H1 (cell line): ENCODE data around the gene TNS3. TPM values are rescaled to one million over a fixed set of nuclear protein-coding genes. Genes with fewer than 3 reads are reported as not detected.

Experiments
- CTCF ChIA-PET: fragments of 300-600 bp; sonication (Branson Sonifier 250); formaldehyde crosslinking; loops from one replicate; lab custom pipeline; 2021; ENCODE audit not compliant: partially characterized antibody; lab: Charles Lee
- POLR2A ChIA-PET: fragments of 300-600 bp; sonication (Branson Sonifier 250); formaldehyde crosslinking; loops from one replicate; lab custom pipeline; 2021; ENCODE audit warnings: inconsistent platforms; ENCODE audit not compliant: partially characterized antibody; lab: Charles Lee
- DNase-seq, 2 experiments: peaks; one replicate each; pipeline versions ENCODE4 v3.0.0 to v3.0.0-alpha.2; 2010 to 2022; ENCODE audit warnings: low spot score in 2 of 2, low read depth in 1 of 2, mixed read lengths in 1 of 2
- FAIRE-seq: peaks from 2 replicates; lab custom pipeline; 2011; peaks lifted over from hg19 to GRCh38; lab: Jason Lieb, UNC
- H2AFZ ChIP-seq: 2 replicates; pipeline ENCODE4 v1.8.1; 2012; ENCODE audit warnings: low read length, inconsistent platforms
- H2AK5ac ChIP-seq: 2 replicates; pipeline ENCODE4 v1.6.1; 2013; ENCODE audit warnings: low read depth, low read length
- H2BK120ac ChIP-seq: replicated peaks from 2 replicates; pipeline ENCODE3; 2013; ENCODE audit warnings: low read depth, low read length, inconsistent platforms
- H2BK12ac ChIP-seq: 2 replicates; pipeline ENCODE4 v1.6.1; 2013; ENCODE audit warnings: low read depth, low read length
- H2BK15ac ChIP-seq: 2 replicates; pipeline ENCODE4 v1.6.1; 2013; ENCODE audit warnings: low read length
- H2BK20ac ChIP-seq: 2 replicates; pipeline ENCODE4 v1.6.1; 2013; ENCODE audit warnings: low read length
- H2BK5ac ChIP-seq: 2 replicates; pipeline ENCODE4 v1.6.1; 2013; ENCODE audit warnings: low read depth, low read length
- H3K14ac ChIP-seq: 2 replicates; pipeline ENCODE4 v1.6.1; 2013; ENCODE audit warnings: inconsistent platforms; ENCODE audit not compliant: insufficient read length
- H3K18ac ChIP-seq: 2 replicates; pipeline ENCODE4 v1.6.1; 2013; ENCODE audit warnings: low read length; ENCODE audit errors: extremely low read depth
- H3K23ac ChIP-seq: 2 replicates; pipeline ENCODE4 v1.6.1; 2013; ENCODE audit warnings: inconsistent platforms; ENCODE audit not compliant: insufficient read length
- H3K23me2 ChIP-seq: 2 replicates; pipeline ENCODE4 v1.6.1; 2013; ENCODE audit warnings: low read depth, low read length
- H3K27ac ChIP-seq: 2 replicates; pipeline ENCODE4 v1.6.1; 2011; ENCODE audit warnings: low read depth, low read length, inconsistent platforms
- H3K27me3 ChIP-seq, 4 experiments: replicated peaks in 1 of 4; 1 replicate in 1 of 4; 2 replicates in 3 of 4; pipeline versions ENCODE4 v1.6.1 to v1.8.1; 2011 to 2013; ENCODE audit warnings: low read length in 3 of 4, mild to moderate bottlenecking in 3 of 4, inconsistent platforms in 2 of 4, mixed read lengths in 2 of 4, moderate library complexity in 1 of 4; ENCODE audit not compliant: control insufficient read depth in 3 of 4, insufficient read depth in 3 of 4; ENCODE audit errors: extremely low read depth in 1 of 4
- H3K36me3 ChIP-seq, 4 experiments: 2 replicates each; pipeline versions ENCODE4 v1.6.1 to v1.8.1; 2011 to 2013; ENCODE audit warnings: mild to moderate bottlenecking in 4 of 4, low read length in 3 of 4, moderate library complexity in 2 of 4, control low read depth in 1 of 4, inconsistent platforms in 1 of 4; ENCODE audit not compliant: insufficient read depth in 4 of 4, control insufficient read depth in 2 of 4
- H3K4ac ChIP-seq: replicated peaks from 2 replicates; pipeline ENCODE3; 2013; ENCODE audit warnings: low read length, low read depth, mixed read lengths, inconsistent platforms; ENCODE audit not compliant: insufficient read length
- H3K4me1 ChIP-seq, 4 experiments: replicated peaks in 1 of 4; 1 replicate in 1 of 4; 2 replicates in 3 of 4; pipeline versions ENCODE4 v1.6.1 to v1.8.1; 2011 to 2013; ENCODE audit warnings: low read length in 3 of 4, inconsistent platforms in 2 of 4, mixed read lengths in 1 of 4; ENCODE audit not compliant: insufficient read depth in 4 of 4, control insufficient read depth in 3 of 4
- H3K4me2 ChIP-seq, 2 experiments: 2 replicates each; pipeline versions ENCODE4 v1.6.1 to v1.8.1; 2011 to 2013; ENCODE audit warnings: low read depth in 2 of 2, low read length in 2 of 2, control low read depth in 1 of 2, inconsistent platforms in 1 of 2, mild to moderate bottlenecking in 1 of 2; ENCODE audit not compliant: insufficient read depth in 1 of 2
- H3K4me3 ChIP-seq, 4 experiments: fragments of 200-600, 300-600 bp in 1 of 4; sonication (generic), shearing (Covaris generic), sonication (Bioruptor Twin) in 1 of 4; 2 replicates each; pipeline versions ENCODE4 v1.5.1 to v1.8.1; 2011 to 2016; ENCODE audit warnings: low read length in 4 of 4, low read depth in 3 of 4, control low read depth in 2 of 4, inconsistent platforms in 2 of 4, mild to moderate bottlenecking in 2 of 4, mixed read lengths in 1 of 4, moderate library complexity in 1 of 4; ENCODE audit not compliant: insufficient read depth in 2 of 4; ENCODE audit errors: extremely low read depth in 1 of 4
- H3K56ac ChIP-seq: replicated peaks from 2 replicates; pipeline ENCODE3; 2013; ENCODE audit warnings: low read depth, mild to moderate bottlenecking, mixed read lengths, low read length, inconsistent platforms; ENCODE audit not compliant: insufficient read length
- H3K79me1 ChIP-seq: 2 replicates; pipeline ENCODE4 v1.6.1; 2013; ENCODE audit warnings: low read depth, low read length, control low read depth
- H3K79me2 ChIP-seq, 2 experiments: 2 replicates each; pipeline versions ENCODE4 v1.6.1 to v1.8.1; 2012 to 2013; ENCODE audit warnings: low read length in 2 of 2, mild to moderate bottlenecking in 2 of 2, inconsistent platforms in 1 of 2; ENCODE audit not compliant: insufficient read depth in 2 of 2, control insufficient read depth in 1 of 2
- H3K9ac ChIP-seq, 4 experiments: replicated peaks in 1 of 4; 1 replicate in 1 of 4; 2 replicates in 3 of 4; pipeline versions ENCODE4 v1.6.1 to v1.8.1; 2011 to 2013; ENCODE audit warnings: low read depth in 3 of 4, low read length in 3 of 4, control low read depth in 2 of 4, mild to moderate bottlenecking in 2 of 4, moderate library complexity in 2 of 4, inconsistent platforms in 1 of 4; ENCODE audit errors: extremely low read depth in 1 of 4
- H3K9me3 ChIP-seq, 2 experiments: 2 replicates each; pipeline versions ENCODE4 v1.6.1 to v1.8.1; 2012 to 2013; ENCODE audit warnings: mild to moderate bottlenecking in 2 of 2, moderate library complexity in 2 of 2, control low read depth in 1 of 2, inconsistent platforms in 1 of 2, low read depth in 1 of 2, low read length in 1 of 2, mixed read lengths in 1 of 2; ENCODE audit not compliant: insufficient read depth in 2 of 2
- H4K20me1 ChIP-seq, 2 experiments: replicated peaks in 1 of 2; 2 replicates each; pipeline versions ENCODE3 to v1.8.1; 2011 to 2013; ENCODE audit warnings: inconsistent platforms in 2 of 2, low read length in 2 of 2, mild to moderate bottlenecking in 1 of 2; ENCODE audit not compliant: insufficient read depth in 2 of 2, control insufficient read depth in 1 of 2
- H4K5ac ChIP-seq: 2 replicates; pipeline ENCODE4 v1.6.1; 2013; ENCODE audit warnings: low read length, low read depth, mixed read lengths, inconsistent platforms; ENCODE audit not compliant: insufficient read length
- H4K8ac ChIP-seq: 2 replicates; pipeline ENCODE4 v1.8.0; 2013; ENCODE audit warnings: mild to moderate bottlenecking, moderate library complexity, low read length, inconsistent platforms; ENCODE audit not compliant: insufficient read depth; ENCODE audit errors: extremely low read depth
- H4K91ac ChIP-seq: replicated peaks from 2 replicates; pipeline ENCODE3; 2013; ENCODE audit warnings: low read length, mixed read lengths, inconsistent platforms; ENCODE audit not compliant: insufficient read length
- BRCA1 ChIP-seq: IDR thresholded peaks from 2 replicates; pipeline ENCODE4 v1.6.1; 2012; ENCODE audit warnings: low read depth, low read length, improper control_type of control experiment
- CREB1 ChIP-seq: IDR thresholded peaks from 2 replicates; pipeline ENCODE4 v1.6.1; 2012; ENCODE audit warnings: inconsistent platforms
- GTF2F1 ChIP-seq: IDR thresholded peaks from 2 replicates; pipeline ENCODE4 v1.6.1; 2012; ENCODE audit warnings: low read depth, low read length, improper control_type of control experiment, borderline replicate concordance
- POLR2AphosphoS5 ChIP-seq: IDR thresholded peaks from 2 replicates; pipeline ENCODE4 v1.6.1; 2011; ENCODE audit warnings: low read depth, low read length
- RFX5 ChIP-seq: IDR thresholded peaks from 2 replicates; pipeline ENCODE4 v1.6.1; 2011; ENCODE audit warnings: low read depth, low read length, improper control_type of control experiment, borderline replicate concordance
- SP1 ChIP-seq: IDR thresholded peaks from 2 replicates; pipeline ENCODE4 v1.6.1; 2011; ENCODE audit warnings: low read depth, low read length
- WGBS, 2 experiments: shearing (Covaris generic) in 1 of 2; methylation state at CpG; one replicate each; pipeline versions ENCODE4 v1.1.6 to v1.1.7; 2013 to 2015; ENCODE audit warnings: low lambda C conversion rate in 2 of 2, mixed read lengths in 2 of 2, inconsistent platforms in 1 of 2, low coverage in 1 of 2, missing lambda C conversion rate in 1 of 2; ENCODE audit not compliant: insufficient replicate concordance in 2 of 2, insufficient coverage in 1 of 2, insufficient read length in 1 of 2; ENCODE audit errors: extremely low coverage in 1 of 2, missing lambda C conversion rate in 1 of 2; 5-methylcytosine and 5-hydroxymethylcytosine counted together
- polyA plus RNA-seq, 7 experiments: library from polyadenylated mRNA; depleted of rRNA in 3 of 7; stranded (reverse) in 5 of 7; unstranded in 2 of 7; fragments of >200 nt in 5 of 7; fragments of 200-250 nt in 2 of 7; gene quantifications; 1 replicate in 5 of 7; 2 replicates in 1 of 7; 4 replicates in 1 of 7; pipeline versions ENCODE4 v1.2.1 to v1.2.3, GENCODE V29; 2011 to 2013; ENCODE audit warnings: missing spikeins in 2 of 7, mixed read lengths in 2 of 7
- total RNA-seq: library from RNA; stranded (reverse); fragmentation: NEBNext Ultra II Directional; extraction: Animal tissue kit (Norgen Biotek cat#: 25700); gene quantifications from 2 replicates; pipeline ENCODE4 v1.2.1, GENCODE V29; 2021

Gene TNS3
- total and polyA plus RNA-seq, 2 of the 8 experiments (the other 6 are each of a cell fraction or from before 2014, with no cell fraction given) = 11.9 to 24.2 TPM

DNA sequence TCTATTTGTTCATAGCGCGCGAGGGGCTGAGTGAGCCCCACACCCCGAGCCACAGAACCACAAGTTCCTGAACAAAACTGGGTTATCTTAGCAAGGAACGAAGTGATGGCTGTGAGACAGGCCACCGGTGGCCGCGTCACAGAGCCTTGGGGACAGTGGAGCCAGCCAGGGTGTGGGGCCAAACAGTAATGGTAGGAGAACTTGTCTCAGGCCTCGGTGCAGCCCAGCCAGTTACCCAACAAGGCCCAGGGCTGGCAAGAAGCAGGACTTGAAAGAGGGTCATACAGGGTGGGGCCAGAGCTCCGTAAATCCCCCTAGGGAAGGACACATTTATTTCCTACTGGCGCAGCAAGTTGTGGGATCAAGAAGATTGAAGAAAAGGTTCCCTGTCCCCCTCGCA, 39.4 kb upstream of the TNS3 start:
- Histone ChIP-seq H3K9ac (no peak overlapping the region), H3K79me1 (no peaks in the 10 kb centered on the region), H4K5ac (no peak overlapping the region), H3K27ac (no peak overlapping the region), H2BK5ac (no peak overlapping the region), H3K4me3 (no peak overlapping the region), H2BK20ac (no peak overlapping the region), H3K4ac (no peak overlapping the region), H4K20me1 (no peaks in the 10 kb centered on the region), H3K23ac (no peak overlapping the region), H3K27me3 (no peaks in the 10 kb centered on the region; a peak in 1 of 7 replicates), H2AFZ (no peak overlapping the region), H2BK120ac (no peak overlapping the region), H3K9me3 (no peaks in the 10 kb centered on the region), H4K8ac (no peak overlapping the region), H3K79me2 (no peaks in the 10 kb centered on the region), H3K4me1 (peaks cover 0 to 11% (median 9%) of the 10 kb centered on the region in 4 experiments; a peak in 6 of 7 replicates), H2BK12ac (no peak overlapping the region), H3K36me3 (no peaks in the 10 kb centered on the region), H3K18ac (no peak overlapping the region), H2AK5ac (no peak overlapping the region), H3K23me2 (no peaks in the 10 kb centered on the region; the same call in 1 of the 2 replicates), H3K4me2 (no peak overlapping the region), H3K56ac (no peak overlapping the region), H2BK15ac (no peak overlapping the region), H4K91ac (no peak overlapping the region), H3K14ac (no peak overlapping the region)
- CTCF ChIA-PET = interaction anchor here (0.7 to 1.2 kb wide), 3 partner anchors 21 to 175 kb away, joined by 3 read pairs; no protein-coding TSS in a partner anchor
- POLR2A ChIA-PET = no interaction called here
- 90% methylated on average over 11 of the region's 12 CpGs; no CpG with 5 or more reads in 1 of the 2 experiments for WGBS, 2 experiments
- TF ChIP-seq POLR2AphosphoS5 (no peak), CREB1 (no peak), RFX5 (no peak), GTF2F1 (no peak), SP1 (no peak), BRCA1 (no peak)
- no peak for FAIRE-seq
- DNase-seq = no peak
